HS-5 (cell line): Measurements from ENCODE around the gene TNKS1BP1.
"Not testable (repeated sequence)": the region's sequence is repeated elsewhere in the genome, so short reads cannot be mapped to it uniquely, and the experiment has no call there.

Experiments
- DNase-seq: peaks from one replicate; pipeline ENCODE4 v3.0.0-alpha.2; 2012; ENCODE audit warnings: low read depth

The TNKS1BP1 gene

GRCh38 chr11:57324886-57325734, at the start of gene TNKS1BP1:
TSS of gene TNKS1BP1 (minus strand) at chr11:57324952. CDS start at chr11:57321885, 3,067 bp downstream.
- DNase-seq: peak; percentile 70

- no peak for DNase-seq
Measured at GRCh38 chr11:57373146-57373545, 48.4 kb upstream of the TNKS1BP1 start.

- no peak for DNase-seq
Measured at GRCh38 chr11:57370941-57371340, 46.2 kb upstream of the TNKS1BP1 start.

GRCh38 chr11:57370251-57370650, 45.5 kb upstream of the TNKS1BP1 start:
- DNase-seq: no peak

- DNase-seq: no peak
Measured at GRCh38 chr11:57368845-57369232, 44.1 kb upstream of the TNKS1BP1 start.

GRCh38 chr11:57368106-57368844, 43.5 kb upstream of the TNKS1BP1 start:
- DNase-seq: no peak

- no peak for DNase-seq
Measured at GRCh38 chr11:57364851-57365660, 40.3 kb upstream of the TNKS1BP1 start.

GRCh38 chr11:57363131-57364080, 38.7 kb upstream of the TNKS1BP1 start:
- DNase-seq: no peak

- DNase-seq: no peak
Measured at GRCh38 chr11:57361926-57362325, 37.2 kb upstream of the TNKS1BP1 start.

- not testable (repeated sequence) for DNase-seq
Measured at GRCh38 chr11:57361420-57361819, 36.7 kb upstream of the TNKS1BP1 start.

GRCh38 chr11:57360991-57361390, 36.2 kb upstream of the TNKS1BP1 start:
- no peak for DNase-seq

- no peak for DNase-seq
Measured at GRCh38 chr11:57359896-57360690, 35.3 kb upstream of the TNKS1BP1 start.

GRCh38 chr11:57359396-57359795, 34.6 kb upstream of the TNKS1BP1 start:
- DNase-seq: no peak

- no peak for DNase-seq
Measured at GRCh38 chr11:57358991-57359390, 34.2 kb upstream of the TNKS1BP1 start.

- DNase-seq: no peak
Measured at GRCh38 chr11:57358543-57358961, 33.8 kb upstream of the TNKS1BP1 start.

GRCh38 chr11:57357856-57358255, 33.1 kb upstream of the TNKS1BP1 start:
- no peak for DNase-seq

GRCh38 chr11:57357310-57357709, 32.6 kb upstream of the TNKS1BP1 start:
- no peak for DNase-seq

- DNase-seq: no peak
Measured at GRCh38 chr11:57356268-57356667, 31.5 kb upstream of the TNKS1BP1 start.

- DNase-seq: no peak
Measured at GRCh38 chr11:57354699-57355098, 29.9 kb upstream of the TNKS1BP1 start.

- DNase-seq: no peak
Measured at GRCh38 chr11:57353852-57354251, 29.1 kb upstream of the TNKS1BP1 start.
